Tibial artery (tissue), 4 donors: ENCODE results near the gene ISG15.

ENCODE experiments used
- DNase-seq, 2 donors: peaks; one replicate each; pipeline ENCODE4 v3.0.0-alpha.2; 2019
- H3K27ac ChIP-seq, 2 donors: fragments of 200-600 bp; sonication (generic) in 1 of 2; 1 replicate in 1 of 2; 2 replicates in 1 of 2; pipeline ENCODE4 v1.5.1; 2018 to 2019; ENCODE audit warnings: mild to moderate bottlenecking in 1 of 2
- H3K27me3 ChIP-seq, 2 donors: fragments of 200-600 bp; sonication (generic) in 1 of 2; one replicate each; pipeline versions ENCODE4 v1.5.1 to v1.6.0; 2016 to 2019
- H3K36me3 ChIP-seq, 3 donors: fragments of 200-600 bp; sonication (generic) in 2 of 3; one replicate each; pipeline ENCODE4 v1.5.1; 2016 to 2019; ENCODE audit warnings: mild to moderate bottlenecking in 2 of 3
- H3K4me1 ChIP-seq, 4 donors: fragments of 200-600 bp; sonication (generic) in 2 of 4; 1 replicate in 3 of 4; 2 replicates in 1 of 4; pipeline ENCODE4 v1.5.1; 2016 to 2019
- H3K4me3 ChIP-seq, 2 donors: fragments of 200-600 bp; sonication (generic) in 1 of 2; 1 replicate in 1 of 2; 2 replicates in 1 of 2; pipeline ENCODE4 v1.5.1; 2018 to 2019; ENCODE audit warnings: mild to moderate bottlenecking in 2 of 2
- H3K9me3 ChIP-seq, 3 donors: fragments of 200-600 bp; sonication (generic) in 1 of 3; one replicate each; pipeline ENCODE4 v1.5.1; 2016 to 2019
- intact Hi-C: fragments of 100-400 bp; cut with DNase I; formaldehyde crosslinking; loops from one replicate; pipeline ENCODE4 v1.15.0; 2023; ENCODE audit warnings: low total_unique reads
- TF ChIP-seq, protein P1 (sequence below), 2 experiments: fragments of 200-600 bp in 1 of 2; fragments of 450-650 bp in 1 of 2; IDR thresholded peaks; one replicate each; pipeline ENCODE4 v1.5.1; 2017 to 2019; ENCODE audit warnings: antibody characterized with exemption in 2 of 2, mild to moderate bottlenecking in 1 of 2, moderate library complexity in 1 of 2

ISG15 gene

DNA sequence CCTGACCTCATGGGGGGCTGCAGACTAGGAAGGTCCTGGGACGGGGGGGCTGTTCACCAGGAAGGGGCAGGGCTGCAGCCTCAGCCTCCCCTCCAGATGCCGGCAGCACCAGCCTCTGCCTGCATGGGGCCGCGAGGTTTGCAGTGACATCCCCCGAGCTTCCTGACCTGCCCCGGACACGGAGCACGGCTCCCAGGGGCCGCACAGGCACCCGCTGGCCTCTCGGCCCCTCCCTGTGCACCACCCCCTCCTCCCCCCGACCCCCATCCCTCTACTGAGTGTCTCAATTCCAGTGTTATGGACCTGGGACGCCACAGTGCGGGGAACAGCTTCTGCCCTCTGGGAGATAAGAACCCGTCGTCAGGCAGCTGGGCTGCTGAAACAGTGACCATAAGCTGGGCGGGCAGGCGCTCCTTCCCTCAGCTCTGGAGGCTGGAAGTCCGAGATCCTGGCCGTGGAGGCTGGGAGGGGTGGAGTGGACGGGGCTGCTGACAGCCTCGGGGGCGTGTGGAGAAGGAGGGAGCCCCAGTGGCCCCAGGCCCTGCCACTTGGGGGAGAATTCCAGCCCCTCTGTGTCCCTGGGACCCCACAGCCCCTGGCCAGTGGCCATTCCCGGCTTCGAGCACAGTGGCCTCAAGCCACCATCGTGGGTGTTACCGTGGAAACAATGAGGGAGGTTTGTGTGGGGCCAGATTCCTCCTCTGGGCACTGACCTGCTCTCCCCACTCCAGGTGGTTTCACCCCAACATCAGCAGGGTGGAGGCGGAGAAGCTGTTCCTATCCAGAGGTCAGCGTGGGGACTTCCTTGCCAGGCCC lies 49.3 kb downstream of the ISG15 start:
- TF ChIP-seq, protein P1, sequence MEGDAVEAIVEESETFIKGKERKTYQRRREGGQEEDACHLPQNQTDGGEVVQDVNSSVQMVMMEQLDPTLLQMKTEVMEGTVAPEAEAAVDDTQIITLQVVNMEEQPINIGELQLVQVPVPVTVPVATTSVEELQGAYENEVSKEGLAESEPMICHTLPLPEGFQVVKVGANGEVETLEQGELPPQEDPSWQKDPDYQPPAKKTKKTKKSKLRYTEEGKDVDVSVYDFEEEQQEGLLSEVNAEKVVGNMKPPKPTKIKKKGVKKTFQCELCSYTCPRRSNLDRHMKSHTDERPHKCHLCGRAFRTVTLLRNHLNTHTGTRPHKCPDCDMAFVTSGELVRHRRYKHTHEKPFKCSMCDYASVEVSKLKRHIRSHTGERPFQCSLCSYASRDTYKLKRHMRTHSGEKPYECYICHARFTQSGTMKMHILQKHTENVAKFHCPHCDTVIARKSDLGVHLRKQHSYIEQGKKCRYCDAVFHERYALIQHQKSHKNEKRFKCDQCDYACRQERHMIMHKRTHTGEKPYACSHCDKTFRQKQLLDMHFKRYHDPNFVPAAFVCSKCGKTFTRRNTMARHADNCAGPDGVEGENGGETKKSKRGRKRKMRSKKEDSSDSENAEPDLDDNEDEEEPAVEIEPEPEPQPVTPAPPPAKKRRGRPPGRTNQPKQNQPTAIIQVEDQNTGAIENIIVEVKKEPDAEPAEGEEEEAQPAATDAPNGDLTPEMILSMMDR (IDR thresholded peaks at IDR 0.05): no peak
- H3K27me3 ChIP-seq: peaks cover 0 to 90% of the 10 kb centered on the region in 2 donors
- intact Hi-C loops: loop anchor here (2.0 kb wide), 2 partner anchors 28 to 78 kb away; no protein-coding TSS in a partner anchor
- H3K27ac ChIP-seq: no peak overlapping the region
- no peaks in the 10 kb centered on the region for H3K36me3 ChIP-seq
- H3K4me1 ChIP-seq: peaks cover 0 to 40% (median 23%) of the 10 kb centered on the region in 4 donors
- no peak for DNase-seq
- H3K9me3 ChIP-seq: no peaks in the 10 kb centered on the region
- H3K4me3 ChIP-seq: no peak overlapping the region

- no peak for DNase-seq
- Histone ChIP-seq H3K36me3 (no peaks in the 10 kb centered on the region), H3K4me1 (peaks cover 0 to 46% (median 26%) of the 10 kb centered on the region in 4 donors), H3K27ac (no peak overlapping the region), H3K4me3 (no peak overlapping the region), H3K9me3 (no peaks in the 10 kb centered on the region), H3K27me3 (peaks cover 0 to 90% of the 10 kb centered on the region in 2 donors)
- TF ChIP-seq, protein P1 (IDR thresholded peaks at IDR 0.05): no peak
- intact Hi-C loops: loop anchor here (2.0 kb wide), 2 partner anchors 29 to 79 kb away; no protein-coding TSS in a partner anchor
These were observed 50.1 kb downstream of the ISG15 start for GRCh38 chr1:1063261-1063944.
